GM18505 (cell line): ENCODE data around the gene VEPH1.

Source experiments
- ATAC-seq: cut with Tn5 transposase; IDR thresholded peaks from one replicate; pipeline ENCODE4 v1.9.1; 2021; ENCODE audit not compliant: unreplicated experiment
- POLR2A ChIP-seq: IDR thresholded peaks from 4 replicates; pipeline ENCODE4 v1.6.1; 2011; ENCODE audit warnings: borderline replicate concordance; ENCODE audit not compliant: insufficient read depth, insufficient read length; ENCODE audit errors: extremely low read depth

The VEPH1 gene

GRCh38 chr3:157447026-157447694 lies 56.1 kb downstream of the VEPH1 start:
- TF ChIP-seq POLR2A = no peak
- no peak for ATAC-seq

GRCh38 chr3:157445857-157446256 lies 57.4 kb downstream of the VEPH1 start:
- no peak for ATAC-seq
- no peak for TF ChIP-seq POLR2A

- TF ChIP-seq POLR2A = no peak
- ATAC-seq = no peak
Measured at GRCh38 chr3:157444797-157445184, 58.4 kb downstream of the VEPH1 start.

- no peak for ATAC-seq
- TF ChIP-seq POLR2A = no peak
Measured at GRCh38 chr3:157443905-157444796, 59.1 kb downstream of the VEPH1 start.

GRCh38 chr3:157442729-157443128 lies 60.5 kb downstream of the VEPH1 start:
- ATAC-seq = no peak
- no peak for TF ChIP-seq POLR2A

- TF ChIP-seq POLR2A = no peak
- no peak for ATAC-seq
Measured at GRCh38 chr3:157441102-157441624, 62.1 kb downstream of the VEPH1 start.

- no peak for TF ChIP-seq POLR2A
- ATAC-seq = no peak
Measured at GRCh38 chr3:157438194-157438730, 65.0 kb downstream of the VEPH1 start.

- TF ChIP-seq POLR2A = no peak
- no peak for ATAC-seq
Measured at GRCh38 chr3:157436583-157437291, 66.5 kb downstream of the VEPH1 start, which contains the start of gene PTX3. PTX3 (plus strand) TSS chr3:157436850; CDS start chr3:157436934, 84 bp downstream.

- ATAC-seq = no peak
- no peak for TF ChIP-seq POLR2A
Measured at GRCh38 chr3:157429708-157430107, 73.5 kb downstream of the VEPH1 start.

GRCh38 chr3:157428853-157429252 lies 74.4 kb downstream of the VEPH1 start:
- no peak for TF ChIP-seq POLR2A
- no peak for ATAC-seq

GRCh38 chr3:157427901-157428300 lies 75.3 kb downstream of the VEPH1 start:
- ATAC-seq = no peak
- no peak for TF ChIP-seq POLR2A

- no peak for TF ChIP-seq POLR2A
- no peak for ATAC-seq
Measured at GRCh38 chr3:157423337-157423736, 79.9 kb downstream of the VEPH1 start.

- no peak for TF ChIP-seq POLR2A
- no peak for ATAC-seq
Measured at GRCh38 chr3:157420606-157421130, 82.5 kb downstream of the VEPH1 start.
